ENCODE measurements around the gene RASAL2.

Gene RASAL2

DNA sequence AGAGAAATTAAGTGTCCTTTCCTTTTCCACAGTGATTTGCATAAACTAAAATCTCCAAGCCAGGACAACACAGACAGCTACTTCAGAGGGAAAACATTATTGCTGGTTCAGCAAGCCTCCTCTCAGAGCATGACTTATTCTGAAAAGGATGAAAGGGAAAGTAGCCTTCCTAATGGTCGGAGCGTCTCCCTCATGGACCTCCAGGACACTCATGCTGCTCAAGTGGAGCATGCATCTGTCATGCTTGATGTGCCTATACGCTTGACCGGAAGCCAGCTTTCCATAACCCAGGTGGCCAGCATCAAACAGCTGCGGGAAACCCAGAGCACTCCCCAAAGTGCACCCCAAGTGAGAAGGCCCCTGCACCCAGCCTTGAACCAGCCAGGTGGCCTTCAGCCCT, 363.7 kb downstream of the RASAL2 start:
- Histone ChIP-seq H3K9me2 (replicated peaks; ENCODE audit: low read depth, low read length) (no peaks in the 10 kb centered on the region), H3K79me2 (ENCODE audit: insufficient read depth, low read length) (no peaks in the 10 kb centered on the region), H3K4me1 (ENCODE audit: insufficient read depth, low read length, poor library complexity, severe bottlenecking) (no peaks in the 10 kb centered on the region), H3K9ac (ENCODE audit: low read depth, low read length, poor library complexity, severe bottlenecking) (no peak overlapping the region), H3K9me3 (ENCODE audit: insufficient read depth, low read depth, low read length) (no peaks in the 10 kb centered on the region), H4K20me1 (ENCODE audit: insufficient read depth, low read length, poor library complexity, severe bottlenecking) (no peaks in the 10 kb centered on the region), H3K4me2 (ENCODE audit: low read depth, low read length, poor library complexity, severe bottlenecking) (no peak overlapping the region), H2AFZ (ENCODE audit: low read length) (no peak overlapping the region), H3K27me3 (ENCODE audit: insufficient read depth, low read length, poor library complexity, severe bottlenecking) (no peaks in the 10 kb centered on the region), H3K36me3 (ENCODE audit: insufficient read depth, low read length) (no peaks in the 10 kb centered on the region), H3F3A (ENCODE audit: low read depth) (no peaks in the 10 kb centered on the region), H3K4me3 (ENCODE audit: low read length, poor library complexity, severe bottlenecking) (no peak overlapping the region)
- no peak for TF ChIP-seq CTCF (conservative IDR thresholded peaks at IDR 0.05; ENCODE audit: low read length)
- TF ChIP-seq EZH2phosphoT487 (IDR thresholded peaks at IDR 0.05; ENCODE audit: borderline replicate concordance) = no peak

DNA sequence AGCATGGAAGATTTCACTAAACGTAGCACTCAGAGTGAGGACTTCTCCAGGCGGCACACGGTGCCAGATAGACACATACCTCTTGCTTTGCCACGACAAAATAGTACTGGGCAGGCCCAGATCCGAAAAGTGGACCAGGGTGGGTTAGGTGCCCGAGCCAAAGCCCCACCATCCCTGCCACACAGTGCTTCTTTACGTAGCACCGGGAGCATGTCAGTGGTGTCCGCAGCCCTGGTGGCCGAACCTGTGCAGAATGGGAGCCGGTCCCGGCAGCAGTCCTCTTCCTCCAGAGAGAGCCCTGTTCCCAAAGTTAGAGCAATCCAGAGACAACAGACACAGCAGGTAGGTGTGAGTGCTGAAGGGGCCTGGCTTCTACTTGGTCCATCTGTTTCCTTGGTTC, 364.3 kb downstream of the RASAL2 start:
- no peak overlapping the region for H3K9ac ChIP-seq (ENCODE audit: low read depth, low read length, poor library complexity, severe bottlenecking)
- TF ChIP-seq EZH2phosphoT487 (IDR thresholded peaks at IDR 0.05; ENCODE audit: borderline replicate concordance) (no peak), CTCF (conservative IDR thresholded peaks at IDR 0.05; ENCODE audit: low read length) (no peak)
- no peaks in the 10 kb centered on the region for H4K20me1 ChIP-seq (ENCODE audit: insufficient read depth, low read length, poor library complexity, severe bottlenecking)
- H3K4me1 ChIP-seq (ENCODE audit: insufficient read depth, low read length, poor library complexity, severe bottlenecking) = no peaks in the 10 kb centered on the region
- H3F3A ChIP-seq (ENCODE audit: low read depth) = no peaks in the 10 kb centered on the region
- H3K4me2 ChIP-seq (ENCODE audit: low read depth, low read length, poor library complexity, severe bottlenecking) = no peak overlapping the region
- H3K9me2 ChIP-seq (replicated peaks; ENCODE audit: low read depth, low read length) = no peaks in the 10 kb centered on the region
- H2AFZ ChIP-seq (ENCODE audit: low read length) = no peak overlapping the region
- no peaks in the 10 kb centered on the region for H3K9me3 ChIP-seq (ENCODE audit: insufficient read depth, low read depth, low read length)
- H3K4me3 ChIP-seq (ENCODE audit: low read length, poor library complexity, severe bottlenecking) = no peak overlapping the region
- no peaks in the 10 kb centered on the region for H3K79me2 ChIP-seq (ENCODE audit: insufficient read depth, low read length)
- H3K36me3 ChIP-seq (ENCODE audit: insufficient read depth, low read length) = no peaks in the 10 kb centered on the region
- no peaks in the 10 kb centered on the region for H3K27me3 ChIP-seq (ENCODE audit: insufficient read depth, low read length, poor library complexity, severe bottlenecking)

DNA sequence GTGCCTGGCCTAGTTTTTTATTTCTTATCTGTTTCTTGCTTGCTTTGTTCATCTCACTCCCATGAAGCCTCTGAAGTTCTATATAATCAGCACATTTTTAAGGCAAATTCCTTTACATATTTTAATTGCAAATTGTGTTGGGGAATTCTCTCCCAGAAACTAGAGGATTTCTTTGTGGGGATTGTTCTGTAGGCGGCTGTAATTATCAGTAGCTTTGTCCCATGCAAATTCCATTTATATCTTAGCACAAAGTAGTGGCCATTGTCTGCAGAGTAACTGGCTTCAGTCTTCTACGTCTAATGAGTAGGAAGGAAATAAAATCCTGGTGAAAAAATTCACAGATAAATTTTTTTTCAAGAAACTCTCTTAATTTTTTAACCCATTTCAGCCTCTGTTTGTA, 367.2 kb downstream of the RASAL2 start:
- no peak overlapping the region for H2AFZ ChIP-seq (ENCODE audit: low read length)
- H3K9ac ChIP-seq (ENCODE audit: low read depth, low read length, poor library complexity, severe bottlenecking) = no peak overlapping the region
- no peaks in the 10 kb centered on the region for H3K9me2 ChIP-seq (replicated peaks; ENCODE audit: low read depth, low read length)
- H3F3A ChIP-seq (ENCODE audit: low read depth) = no peaks in the 10 kb centered on the region
- H3K27me3 ChIP-seq (ENCODE audit: insufficient read depth, low read length, poor library complexity, severe bottlenecking) = no peaks in the 10 kb centered on the region
- no peak overlapping the region for H3K4me2 ChIP-seq (ENCODE audit: low read depth, low read length, poor library complexity, severe bottlenecking)
- no peaks in the 10 kb centered on the region for H4K20me1 ChIP-seq (ENCODE audit: insufficient read depth, low read length, poor library complexity, severe bottlenecking)
- H3K79me2 ChIP-seq (ENCODE audit: insufficient read depth, low read length) = no peaks in the 10 kb centered on the region
- TF ChIP-seq CTCF (conservative IDR thresholded peaks at IDR 0.05; ENCODE audit: low read length) (no peak), EZH2phosphoT487 (IDR thresholded peaks at IDR 0.05; ENCODE audit: borderline replicate concordance) (no peak)
- no peaks in the 10 kb centered on the region for H3K4me1 ChIP-seq (ENCODE audit: insufficient read depth, low read length, poor library complexity, severe bottlenecking)
- H3K4me3 ChIP-seq (ENCODE audit: low read length, poor library complexity, severe bottlenecking) = no peak overlapping the region
- no peaks in the 10 kb centered on the region for H3K36me3 ChIP-seq (ENCODE audit: insufficient read depth, low read length)
- no peaks in the 10 kb centered on the region for H3K9me3 ChIP-seq (ENCODE audit: insufficient read depth, low read depth, low read length)

All from Loucy (cell line).